H1 (cell line): ENCODE data around the gene ZFYVE16. TPM values are rescaled to one million over a fixed set of nuclear protein-coding genes. Genes with fewer than 3 reads are reported as not detected.

ENCODE experiments used
- CTCF ChIA-PET: fragments of 300-600 bp; sonication (Branson Sonifier 250); formaldehyde crosslinking; loops from one replicate; lab custom pipeline; 2021; ENCODE audit not compliant: partially characterized antibody; lab: Charles Lee
- POLR2A ChIA-PET: fragments of 300-600 bp; sonication (Branson Sonifier 250); formaldehyde crosslinking; loops from one replicate; lab custom pipeline; 2021; ENCODE audit warnings: inconsistent platforms; ENCODE audit not compliant: partially characterized antibody; lab: Charles Lee
- DNase-seq, 2 experiments: peaks; one replicate each; pipeline versions ENCODE4 v3.0.0 to v3.0.0-alpha.2; 2010 to 2022; ENCODE audit warnings: low spot score in 2 of 2, low read depth in 1 of 2, mixed read lengths in 1 of 2
- FAIRE-seq: peaks from 2 replicates; lab custom pipeline; 2011; peaks lifted over from hg19 to GRCh38; lab: Jason Lieb, UNC
- H2AFZ ChIP-seq: 2 replicates; pipeline ENCODE4 v1.8.1; 2012; ENCODE audit warnings: low read length, inconsistent platforms
- H2AK5ac ChIP-seq: 2 replicates; pipeline ENCODE4 v1.6.1; 2013; ENCODE audit warnings: low read depth, low read length
- H2BK120ac ChIP-seq: replicated peaks from 2 replicates; pipeline ENCODE3; 2013; ENCODE audit warnings: low read depth, low read length, inconsistent platforms
- H2BK12ac ChIP-seq: 2 replicates; pipeline ENCODE4 v1.6.1; 2013; ENCODE audit warnings: low read depth, low read length
- H2BK15ac ChIP-seq: 2 replicates; pipeline ENCODE4 v1.6.1; 2013; ENCODE audit warnings: low read length
- H2BK20ac ChIP-seq: 2 replicates; pipeline ENCODE4 v1.6.1; 2013; ENCODE audit warnings: low read length
- H2BK5ac ChIP-seq: 2 replicates; pipeline ENCODE4 v1.6.1; 2013; ENCODE audit warnings: low read depth, low read length
- H3K14ac ChIP-seq: 2 replicates; pipeline ENCODE4 v1.6.1; 2013; ENCODE audit warnings: inconsistent platforms; ENCODE audit not compliant: insufficient read length
- H3K18ac ChIP-seq: 2 replicates; pipeline ENCODE4 v1.6.1; 2013; ENCODE audit warnings: low read length; ENCODE audit errors: extremely low read depth
- H3K23ac ChIP-seq: 2 replicates; pipeline ENCODE4 v1.6.1; 2013; ENCODE audit warnings: inconsistent platforms; ENCODE audit not compliant: insufficient read length
- H3K23me2 ChIP-seq: 2 replicates; pipeline ENCODE4 v1.6.1; 2013; ENCODE audit warnings: low read depth, low read length
- H3K27ac ChIP-seq: 2 replicates; pipeline ENCODE4 v1.6.1; 2011; ENCODE audit warnings: low read depth, low read length, inconsistent platforms
- H3K27me3 ChIP-seq, 4 experiments: replicated peaks in 1 of 4; 1 replicate in 1 of 4; 2 replicates in 3 of 4; pipeline versions ENCODE4 v1.6.1 to v1.8.1; 2011 to 2013; ENCODE audit warnings: low read length in 3 of 4, mild to moderate bottlenecking in 3 of 4, inconsistent platforms in 2 of 4, mixed read lengths in 2 of 4, moderate library complexity in 1 of 4; ENCODE audit not compliant: control insufficient read depth in 3 of 4, insufficient read depth in 3 of 4; ENCODE audit errors: extremely low read depth in 1 of 4
- H3K36me3 ChIP-seq, 4 experiments: 2 replicates each; pipeline versions ENCODE4 v1.6.1 to v1.8.1; 2011 to 2013; ENCODE audit warnings: mild to moderate bottlenecking in 4 of 4, low read length in 3 of 4, moderate library complexity in 2 of 4, control low read depth in 1 of 4, inconsistent platforms in 1 of 4; ENCODE audit not compliant: insufficient read depth in 4 of 4, control insufficient read depth in 2 of 4
- H3K4ac ChIP-seq: replicated peaks from 2 replicates; pipeline ENCODE3; 2013; ENCODE audit warnings: low read length, low read depth, mixed read lengths, inconsistent platforms; ENCODE audit not compliant: insufficient read length
- H3K4me1 ChIP-seq, 4 experiments: replicated peaks in 1 of 4; 1 replicate in 1 of 4; 2 replicates in 3 of 4; pipeline versions ENCODE4 v1.6.1 to v1.8.1; 2011 to 2013; ENCODE audit warnings: low read length in 3 of 4, inconsistent platforms in 2 of 4, mixed read lengths in 1 of 4; ENCODE audit not compliant: insufficient read depth in 4 of 4, control insufficient read depth in 3 of 4
- H3K4me2 ChIP-seq, 2 experiments: 2 replicates each; pipeline versions ENCODE4 v1.6.1 to v1.8.1; 2011 to 2013; ENCODE audit warnings: low read depth in 2 of 2, low read length in 2 of 2, control low read depth in 1 of 2, inconsistent platforms in 1 of 2, mild to moderate bottlenecking in 1 of 2; ENCODE audit not compliant: insufficient read depth in 1 of 2
- H3K4me3 ChIP-seq, 4 experiments: fragments of 200-600, 300-600 bp in 1 of 4; sonication (generic), shearing (Covaris generic), sonication (Bioruptor Twin) in 1 of 4; 2 replicates each; pipeline versions ENCODE4 v1.5.1 to v1.8.1; 2011 to 2016; ENCODE audit warnings: low read length in 4 of 4, low read depth in 3 of 4, control low read depth in 2 of 4, inconsistent platforms in 2 of 4, mild to moderate bottlenecking in 2 of 4, mixed read lengths in 1 of 4, moderate library complexity in 1 of 4; ENCODE audit not compliant: insufficient read depth in 2 of 4; ENCODE audit errors: extremely low read depth in 1 of 4
- H3K56ac ChIP-seq: replicated peaks from 2 replicates; pipeline ENCODE3; 2013; ENCODE audit warnings: low read depth, mild to moderate bottlenecking, mixed read lengths, low read length, inconsistent platforms; ENCODE audit not compliant: insufficient read length
- H3K79me1 ChIP-seq: 2 replicates; pipeline ENCODE4 v1.6.1; 2013; ENCODE audit warnings: low read depth, low read length, control low read depth
- H3K79me2 ChIP-seq, 2 experiments: 2 replicates each; pipeline versions ENCODE4 v1.6.1 to v1.8.1; 2012 to 2013; ENCODE audit warnings: low read length in 2 of 2, mild to moderate bottlenecking in 2 of 2, inconsistent platforms in 1 of 2; ENCODE audit not compliant: insufficient read depth in 2 of 2, control insufficient read depth in 1 of 2
- H3K9ac ChIP-seq, 4 experiments: replicated peaks in 1 of 4; 1 replicate in 1 of 4; 2 replicates in 3 of 4; pipeline versions ENCODE4 v1.6.1 to v1.8.1; 2011 to 2013; ENCODE audit warnings: low read depth in 3 of 4, low read length in 3 of 4, control low read depth in 2 of 4, mild to moderate bottlenecking in 2 of 4, moderate library complexity in 2 of 4, inconsistent platforms in 1 of 4; ENCODE audit errors: extremely low read depth in 1 of 4
- H3K9me3 ChIP-seq, 2 experiments: 2 replicates each; pipeline versions ENCODE4 v1.6.1 to v1.8.1; 2012 to 2013; ENCODE audit warnings: mild to moderate bottlenecking in 2 of 2, moderate library complexity in 2 of 2, control low read depth in 1 of 2, inconsistent platforms in 1 of 2, low read depth in 1 of 2, low read length in 1 of 2, mixed read lengths in 1 of 2; ENCODE audit not compliant: insufficient read depth in 2 of 2
- H4K20me1 ChIP-seq, 2 experiments: replicated peaks in 1 of 2; 2 replicates each; pipeline versions ENCODE3 to v1.8.1; 2011 to 2013; ENCODE audit warnings: inconsistent platforms in 2 of 2, low read length in 2 of 2, mild to moderate bottlenecking in 1 of 2; ENCODE audit not compliant: insufficient read depth in 2 of 2, control insufficient read depth in 1 of 2
- H4K5ac ChIP-seq: 2 replicates; pipeline ENCODE4 v1.6.1; 2013; ENCODE audit warnings: low read length, low read depth, mixed read lengths, inconsistent platforms; ENCODE audit not compliant: insufficient read length
- H4K8ac ChIP-seq: 2 replicates; pipeline ENCODE4 v1.8.0; 2013; ENCODE audit warnings: mild to moderate bottlenecking, moderate library complexity, low read length, inconsistent platforms; ENCODE audit not compliant: insufficient read depth; ENCODE audit errors: extremely low read depth
- H4K91ac ChIP-seq: replicated peaks from 2 replicates; pipeline ENCODE3; 2013; ENCODE audit warnings: low read length, mixed read lengths, inconsistent platforms; ENCODE audit not compliant: insufficient read length
- ASH2L ChIP-seq: fragments of 200-600, 300-600 bp; sonication (generic); IDR thresholded peaks from one replicate; pipeline ENCODE4 v1.7.1; 2017; ENCODE audit warnings: low read length
- BCL11A ChIP-seq, 2 experiments: IDR thresholded peaks; one replicate each; pipeline ENCODE4 v1.6.1; 2011; ENCODE audit warnings: low read depth in 2 of 2, low read length in 2 of 2, mild to moderate bottlenecking in 2 of 2
- CHD1 ChIP-seq: IDR thresholded peaks from 2 replicates; pipeline ENCODE4 v1.6.1; 2012; ENCODE audit warnings: low read depth, low read length, improper control_type of control experiment
- E2F6 ChIP-seq: IDR thresholded peaks from 2 replicates; pipeline ENCODE4 v1.6.1; 2012; ENCODE audit warnings: inconsistent platforms
- EGR1 ChIP-seq: IDR thresholded peaks from 2 replicates; pipeline ENCODE4 v1.6.1; 2011; ENCODE audit warnings: low read depth, low read length, borderline replicate concordance
- EP300 ChIP-seq, 2 experiments: IDR thresholded peaks; 1 replicate in 1 of 2; 2 replicates in 1 of 2; pipeline ENCODE4 v1.6.1; 2011 to 2012; ENCODE audit warnings: low read depth in 2 of 2, low read length in 2 of 2, mild to moderate bottlenecking in 2 of 2, borderline replicate concordance in 1 of 2, inconsistent platforms in 1 of 2, moderate library complexity in 1 of 2
- GABPA ChIP-seq: IDR thresholded peaks from 2 replicates; pipeline ENCODE4 v1.6.1; 2011; ENCODE audit warnings: mild to moderate bottlenecking, low read length, moderate library complexity, borderline replicate concordance; ENCODE audit not compliant: insufficient read depth
- JUN ChIP-seq: IDR thresholded peaks from 2 replicates; pipeline ENCODE4 v1.6.1; 2011; ENCODE audit warnings: low read depth, mild to moderate bottlenecking, improper control_type of control experiment, low read length
- POLR2A ChIP-seq, 2 experiments: IDR thresholded peaks; 1 replicate in 1 of 2; 2 replicates in 1 of 2; pipeline ENCODE4 v1.6.1; 2011; ENCODE audit warnings: low read depth in 2 of 2, low read length in 2 of 2, mild to moderate bottlenecking in 2 of 2; ENCODE audit errors: control extremely low read depth in 1 of 2
- POLR2AphosphoS5 ChIP-seq: IDR thresholded peaks from 2 replicates; pipeline ENCODE4 v1.6.1; 2011; ENCODE audit warnings: low read depth, low read length
- WGBS, 2 experiments: shearing (Covaris generic) in 1 of 2; methylation state at CpG; one replicate each; pipeline versions ENCODE4 v1.1.6 to v1.1.7; 2013 to 2015; ENCODE audit warnings: low lambda C conversion rate in 2 of 2, mixed read lengths in 2 of 2, inconsistent platforms in 1 of 2, low coverage in 1 of 2, missing lambda C conversion rate in 1 of 2; ENCODE audit not compliant: insufficient replicate concordance in 2 of 2, insufficient coverage in 1 of 2, insufficient read length in 1 of 2; ENCODE audit errors: extremely low coverage in 1 of 2, missing lambda C conversion rate in 1 of 2; 5-methylcytosine and 5-hydroxymethylcytosine counted together
- polyA plus RNA-seq, 7 experiments: library from polyadenylated mRNA; depleted of rRNA in 3 of 7; stranded (reverse) in 5 of 7; unstranded in 2 of 7; fragments of >200 nt in 5 of 7; fragments of 200-250 nt in 2 of 7; gene quantifications; 1 replicate in 5 of 7; 2 replicates in 1 of 7; 4 replicates in 1 of 7; pipeline versions ENCODE4 v1.2.1 to v1.2.3, GENCODE V29; 2011 to 2013; ENCODE audit warnings: missing spikeins in 2 of 7, mixed read lengths in 2 of 7
- total RNA-seq: library from RNA; stranded (reverse); fragmentation: NEBNext Ultra II Directional; extraction: Animal tissue kit (Norgen Biotek cat#: 25700); gene quantifications from 2 replicates; pipeline ENCODE4 v1.2.1, GENCODE V29; 2021

ZFYVE16 gene
- total and polyA plus RNA-seq, 2 of the 8 experiments (the other 6 are each of a cell fraction or from before 2014, with no cell fraction given) = 3.6 to 24.2 TPM

- ChIA-PET CTCF (no interaction called here), POLR2A (no interaction called here)
- no peak overlapping the region for H3K27ac ChIP-seq
- no peaks in the 10 kb centered on the region for H3K4me1 ChIP-seq
- H3K23ac ChIP-seq = no peak overlapping the region
- no peak overlapping the region for H3K14ac ChIP-seq
- no peaks in the 10 kb centered on the region for H3K27me3 ChIP-seq
- no peak overlapping the region for H3K4me3 ChIP-seq
- no peak overlapping the region for H3K4me2 ChIP-seq
- H2AFZ ChIP-seq = no peak overlapping the region
- H3K9ac ChIP-seq = no peak overlapping the region
- H3K9me3 ChIP-seq = peaks cover 7 to 21% of the 10 kb centered on the region in 2 experiments; a peak in 3 of 4 replicates
- H4K5ac ChIP-seq = no peak overlapping the region
- no peak overlapping the region for H2BK5ac ChIP-seq
- peaks cover 0 to 37% (median 12%) of the 10 kb centered on the region in 4 experiments; a peak in 4 of 8 replicates for H3K36me3 ChIP-seq
- H3K23me2 ChIP-seq = no peaks in the 10 kb centered on the region
- no peak for FAIRE-seq
- no peak overlapping the region for H2BK12ac ChIP-seq
- no peak overlapping the region for H3K18ac ChIP-seq
- no peaks in the 10 kb centered on the region for H3K79me2 ChIP-seq
- no peak overlapping the region for H3K4ac ChIP-seq
- H2AK5ac ChIP-seq = no peak overlapping the region
- no peak overlapping the region for H2BK120ac ChIP-seq
- no peak overlapping the region for H4K91ac ChIP-seq
- H3K56ac ChIP-seq = no peak overlapping the region
- H4K8ac ChIP-seq = no peak overlapping the region
- H4K20me1 ChIP-seq = no peaks in the 10 kb centered on the region
- DNase-seq = no peak
- H2BK15ac ChIP-seq = no peak overlapping the region
- TF ChIP-seq EP300 (IDR thresholded peaks at IDR 0.05; ENCODE audit: borderline replicate concordance in 1 of 2, low read depth in 2 of 2, low read length in 2 of 2) (no peak), E2F6 (no peak), GABPA (no peak), POLR2A (IDR thresholded peaks at IDR 0.05; ENCODE audit: control extremely low read depth in 1 of 2, low read depth in 2 of 2, low read length in 2 of 2) (no peak), CHD1 (no peak), BCL11A (IDR thresholded peaks at IDR 0.05; ENCODE audit: low read depth in 2 of 2, low read length in 2 of 2) (no peak), EGR1 (no peak), JUN (no peak), POLR2AphosphoS5 (no peak), ASH2L (no peak)
- H3K79me1 ChIP-seq = no peaks in the 10 kb centered on the region
- no peak overlapping the region for H2BK20ac ChIP-seq
- WGBS, 2 experiments = 95% methylated on average over 4 of the region's 4 CpGs; no CpG with 5 or more reads in 1 of the 2 experiments
Measured at GRCh38 chr5:80463269-80463668, 55.4 kb downstream of the ZFYVE16 start.
